ENCODE results near the gene ICA1L.

Gene ICA1L

GRCh38 chr2:202758128-202758527 is 113.4 kb downstream of the ICA1L start:
- H3K9me3 ChIP-seq (ENCODE audit: control insufficient read depth in 1 of 2, low read length in 2 of 2), result no peaks in the 10 kb centered on the region
- peaks cover 0 to 7% of the 10 kb centered on the region in 2 donors for H3K4me1 ChIP-seq (ENCODE audit: control insufficient read depth in 1 of 2, insufficient read depth in 2 of 2, low read length in 2 of 2)
- peaks cover 4 to 5% of the 10 kb centered on the region in 2 donors for H3K36me3 ChIP-seq (ENCODE audit: control insufficient read depth in 1 of 2, insufficient read depth in 2 of 2, low read length in 2 of 2)
- no peak overlapping the region for H3K27ac ChIP-seq (ENCODE audit: low read length)
- no peaks in the 10 kb centered on the region for H3K27me3 ChIP-seq (ENCODE audit: low read depth, low read length)
- H3K4me3 ChIP-seq (ENCODE audit: low read depth in 1 of 2, low read length in 2 of 2), result no peak overlapping the region

GRCh38 chr2:202757339-202757738 is 114.2 kb downstream of the ICA1L start:
- Histone ChIP-seq H3K4me3 (ENCODE audit: low read depth in 1 of 2, low read length in 2 of 2) (no peak overlapping the region), H3K27ac (ENCODE audit: low read length) (no peak overlapping the region), H3K4me1 (ENCODE audit: control insufficient read depth in 1 of 2, insufficient read depth in 2 of 2, low read length in 2 of 2) (peaks cover 0 to 7% of the 10 kb centered on the region in 2 donors), H3K36me3 (ENCODE audit: control insufficient read depth in 1 of 2, insufficient read depth in 2 of 2, low read length in 2 of 2) (peaks cover 4 to 5% of the 10 kb centered on the region in 2 donors), H3K9me3 (ENCODE audit: control insufficient read depth in 1 of 2, low read length in 2 of 2) (no peaks in the 10 kb centered on the region), H3K27me3 (ENCODE audit: low read depth, low read length) (no peaks in the 10 kb centered on the region)

- no peak overlapping the region for H3K4me3 ChIP-seq (ENCODE audit: low read depth in 1 of 2, low read length in 2 of 2)
- H3K4me1 ChIP-seq (ENCODE audit: control insufficient read depth in 1 of 2, insufficient read depth in 2 of 2, low read length in 2 of 2), result peaks cover 0 to 7% of the 10 kb centered on the region in 2 donors
- H3K9me3 ChIP-seq (ENCODE audit: control insufficient read depth in 1 of 2, low read length in 2 of 2), result no peaks in the 10 kb centered on the region
- H3K36me3 ChIP-seq (ENCODE audit: control insufficient read depth in 1 of 2, insufficient read depth in 2 of 2, low read length in 2 of 2), result peaks cover 4 to 5% of the 10 kb centered on the region in 2 donors
- no peaks in the 10 kb centered on the region for H3K27me3 ChIP-seq (ENCODE audit: low read depth, low read length)
- H3K27ac ChIP-seq (ENCODE audit: low read length), result no peak overlapping the region
Measured at GRCh38 chr2:202756598-202756997, 115.0 kb downstream of the ICA1L start.

GRCh38 chr2:202754936-202755335 is 116.6 kb downstream of the ICA1L start:
- no peak overlapping the region for H3K4me3 ChIP-seq (ENCODE audit: low read depth in 1 of 2, low read length in 2 of 2)
- H3K27ac ChIP-seq (ENCODE audit: low read length), result no peak overlapping the region
- no peaks in the 10 kb centered on the region for H3K9me3 ChIP-seq (ENCODE audit: control insufficient read depth in 1 of 2, low read length in 2 of 2)
- H3K27me3 ChIP-seq (ENCODE audit: low read depth, low read length), result no peaks in the 10 kb centered on the region
- peaks cover 0 to 7% of the 10 kb centered on the region in 2 donors for H3K4me1 ChIP-seq (ENCODE audit: control insufficient read depth in 1 of 2, insufficient read depth in 2 of 2, low read length in 2 of 2)
- H3K36me3 ChIP-seq (ENCODE audit: control insufficient read depth in 1 of 2, insufficient read depth in 2 of 2, low read length in 2 of 2), result peaks cover 4 to 5% of the 10 kb centered on the region in 2 donors

GRCh38 chr2:202752071-202752470 is 119.5 kb downstream of the ICA1L start:
- no peak overlapping the region for H3K27ac ChIP-seq (ENCODE audit: low read length)
- H3K4me1 ChIP-seq (ENCODE audit: control insufficient read depth in 1 of 2, insufficient read depth in 2 of 2, low read length in 2 of 2), result no peaks in the 10 kb centered on the region
- no peaks in the 10 kb centered on the region for H3K9me3 ChIP-seq (ENCODE audit: control insufficient read depth in 1 of 2, low read length in 2 of 2)
- H3K36me3 ChIP-seq (ENCODE audit: control insufficient read depth in 1 of 2, insufficient read depth in 2 of 2, low read length in 2 of 2), result peaks cover 0 to under 1% of the 10 kb centered on the region in 2 donors
- no peak overlapping the region for H3K4me3 ChIP-seq (ENCODE audit: low read depth in 1 of 2, low read length in 2 of 2)
- H3K27me3 ChIP-seq (ENCODE audit: low read depth, low read length), result no peaks in the 10 kb centered on the region

- Histone ChIP-seq H3K27ac (ENCODE audit: low read length) (no peak overlapping the region), H3K36me3 (ENCODE audit: control insufficient read depth in 1 of 2, insufficient read depth in 2 of 2, low read length in 2 of 2) (no peaks in the 10 kb centered on the region), H3K4me3 (ENCODE audit: low read depth in 1 of 2, low read length in 2 of 2) (no peak overlapping the region), H3K4me1 (ENCODE audit: control insufficient read depth in 1 of 2, insufficient read depth in 2 of 2, low read length in 2 of 2) (no peaks in the 10 kb centered on the region), H3K9me3 (ENCODE audit: control insufficient read depth in 1 of 2, low read length in 2 of 2) (no peaks in the 10 kb centered on the region), H3K27me3 (ENCODE audit: low read depth, low read length) (no peaks in the 10 kb centered on the region)
Measured at GRCh38 chr2:202750763-202751427, 120.7 kb downstream of the ICA1L start.

- Histone ChIP-seq H3K4me3 (ENCODE audit: low read depth in 1 of 2, low read length in 2 of 2) (no peak overlapping the region), H3K4me1 (ENCODE audit: control insufficient read depth in 1 of 2, insufficient read depth in 2 of 2, low read length in 2 of 2) (no peaks in the 10 kb centered on the region), H3K27ac (ENCODE audit: low read length) (no peak overlapping the region), H3K9me3 (ENCODE audit: control insufficient read depth in 1 of 2, low read length in 2 of 2) (no peaks in the 10 kb centered on the region), H3K27me3 (ENCODE audit: low read depth, low read length) (no peaks in the 10 kb centered on the region), H3K36me3 (ENCODE audit: control insufficient read depth in 1 of 2, insufficient read depth in 2 of 2, low read length in 2 of 2) (no peaks in the 10 kb centered on the region)
Measured at GRCh38 chr2:202749477-202749876, 122.1 kb downstream of the ICA1L start.

GRCh38 chr2:202743613-202744012 is 128.0 kb downstream of the ICA1L start:
- Histone ChIP-seq H3K9me3 (ENCODE audit: control insufficient read depth in 1 of 2, low read length in 2 of 2) (peaks cover 5 to 8% of the 10 kb centered on the region in 2 donors), H3K36me3 (ENCODE audit: control insufficient read depth in 1 of 2, insufficient read depth in 2 of 2, low read length in 2 of 2) (peaks cover 0 to 8% of the 10 kb centered on the region in 2 donors), H3K4me1 (ENCODE audit: control insufficient read depth in 1 of 2, insufficient read depth in 2 of 2, low read length in 2 of 2) (no peaks in the 10 kb centered on the region), H3K27ac (ENCODE audit: low read length) (no peak overlapping the region), H3K27me3 (ENCODE audit: low read depth, low read length) (no peaks in the 10 kb centered on the region), H3K4me3 (ENCODE audit: low read depth in 1 of 2, low read length in 2 of 2) (no peak overlapping the region)

GRCh38 chr2:202736826-202737225 is 134.7 kb downstream of the ICA1L start:
- Histone ChIP-seq H3K27me3 (ENCODE audit: low read depth, low read length) (no peaks in the 10 kb centered on the region), H3K36me3 (ENCODE audit: control insufficient read depth in 1 of 2, insufficient read depth in 2 of 2, low read length in 2 of 2) (no peaks in the 10 kb centered on the region), H3K4me1 (ENCODE audit: control insufficient read depth in 1 of 2, insufficient read depth in 2 of 2, low read length in 2 of 2) (no peaks in the 10 kb centered on the region), H3K4me3 (ENCODE audit: low read depth in 1 of 2, low read length in 2 of 2) (no peak overlapping the region), H3K27ac (ENCODE audit: low read length) (no peak overlapping the region), H3K9me3 (ENCODE audit: control insufficient read depth in 1 of 2, low read length in 2 of 2) (peaks cover 0 to 2% of the 10 kb centered on the region in 2 donors)

- Histone ChIP-seq H3K4me3 (ENCODE audit: low read depth in 1 of 2, low read length in 2 of 2) (no peak overlapping the region), H3K9me3 (ENCODE audit: control insufficient read depth in 1 of 2, low read length in 2 of 2) (no peaks in the 10 kb centered on the region), H3K27ac (ENCODE audit: low read length) (no peak overlapping the region), H3K27me3 (ENCODE audit: low read depth, low read length) (no peaks in the 10 kb centered on the region), H3K4me1 (ENCODE audit: control insufficient read depth in 1 of 2, insufficient read depth in 2 of 2, low read length in 2 of 2) (no peaks in the 10 kb centered on the region), H3K36me3 (ENCODE audit: control insufficient read depth in 1 of 2, insufficient read depth in 2 of 2, low read length in 2 of 2) (no peaks in the 10 kb centered on the region)
Measured at GRCh38 chr2:202726070-202726469, 145.5 kb downstream of the ICA1L start.

GRCh38 chr2:202723746-202724145 is 147.8 kb downstream of the ICA1L start:
- Histone ChIP-seq H3K9me3 (ENCODE audit: control insufficient read depth in 1 of 2, low read length in 2 of 2) (no peaks in the 10 kb centered on the region), H3K4me1 (ENCODE audit: control insufficient read depth in 1 of 2, insufficient read depth in 2 of 2, low read length in 2 of 2) (no peaks in the 10 kb centered on the region), H3K27me3 (ENCODE audit: low read depth, low read length) (no peaks in the 10 kb centered on the region), H3K4me3 (ENCODE audit: low read depth in 1 of 2, low read length in 2 of 2) (no peak overlapping the region), H3K27ac (ENCODE audit: low read length) (no peak overlapping the region), H3K36me3 (ENCODE audit: control insufficient read depth in 1 of 2, insufficient read depth in 2 of 2, low read length in 2 of 2) (no peaks in the 10 kb centered on the region)

Measured in muscle layer of duodenum (tissue), 2 donors.